IMR-90 (cell line): ENCODE data around the gene UXS1. TPM values are rescaled to one million over a fixed set of nuclear protein-coding genes. Genes with fewer than 3 reads are reported as not detected.

Experiments used
- ATAC-seq: fragments of 200-7000 bp; cut with Tn5 transposase; 2 replicates; pipeline ENCODE4 v1.9.1; 2020; ENCODE audit warnings: low read depth, mild to moderate bottlenecking, moderate library complexity
- BruUV-seq: library from RNA; stranded (reverse); fragments of 400-500 nt; replicated peaks from 2 replicates; lab custom pipeline; 2021; lab: Mats Ljungman, UMichigan
- CTCF ChIA-PET: fragments of 300-600 bp; formaldehyde crosslinking; extraction: SDS; loops from one replicate; lab custom pipeline; 2021; ENCODE audit warnings: antibody characterized with exemption; lab: Yijun Ruan, JAX
- POLR2A ChIA-PET: fragments of 300-600 bp; sonication (Branson Sonifier 250); formaldehyde crosslinking; loops from one replicate; lab custom pipeline; 2022; ENCODE audit warnings: antibody characterized with exemption; ENCODE audit not compliant: unreplicated experiment; lab: Charles Lee
- DNase-seq: peaks from one replicate; pipeline ENCODE4 v3.0.0; 2013
- H2AFZ ChIP-seq: replicated peaks from 2 replicates; pipeline ENCODE3; 2013; ENCODE audit warnings: low read length, mild to moderate bottlenecking; ENCODE audit not compliant: poor library complexity
- H2AK5ac ChIP-seq: 2 replicates; pipeline ENCODE4 v1.6.1; 2013; ENCODE audit warnings: low read depth, low read length, inconsistent platforms
- H2AK9ac ChIP-seq: replicated peaks from 2 replicates; pipeline ENCODE3; 2013; ENCODE audit warnings: mild to moderate bottlenecking, low read depth, low read length, moderate library complexity; ENCODE audit not compliant: poor library complexity
- H2BK120ac ChIP-seq: 2 replicates; pipeline ENCODE4 v1.6.1; 2013; ENCODE audit warnings: low read depth, low read length, inconsistent platforms
- H2BK15ac ChIP-seq: 3 replicates; pipeline ENCODE4 v1.6.1; 2013; ENCODE audit warnings: low read depth, low read length, inconsistent platforms
- H2BK20ac ChIP-seq: 2 replicates; pipeline ENCODE4 v1.6.1; 2013; ENCODE audit warnings: low read depth, mild to moderate bottlenecking, inconsistent platforms, low read length, moderate library complexity
- H2BK5ac ChIP-seq: 2 replicates; pipeline ENCODE4 v1.6.1; 2013; ENCODE audit warnings: mild to moderate bottlenecking, low read depth, low read length, inconsistent platforms; ENCODE audit not compliant: poor library complexity, severe bottlenecking
- H3K14ac ChIP-seq: replicated peaks from 2 replicates; pipeline ENCODE4 v1.6.1; 2013; ENCODE audit warnings: low read depth, low read length, inconsistent platforms
- H3K18ac ChIP-seq: 2 replicates; pipeline ENCODE4 v1.6.1; 2013; ENCODE audit warnings: low read depth, low read length, control low read depth
- H3K23ac ChIP-seq: 2 replicates; pipeline ENCODE4 v1.6.1; 2013; ENCODE audit warnings: low read depth, low read length, inconsistent platforms
- H3K27ac ChIP-seq: 2 replicates; pipeline ENCODE4 v1.5.1; 2013; ENCODE audit warnings: mild to moderate bottlenecking, control low read depth, low read length; ENCODE audit not compliant: insufficient read depth
- H3K27me3 ChIP-seq: 2 replicates; pipeline ENCODE4 v1.6.1; 2013; ENCODE audit warnings: low read length; ENCODE audit not compliant: control insufficient read depth, insufficient read depth
- H3K36me3 ChIP-seq: 2 replicates; pipeline ENCODE4 v1.6.1; 2013; ENCODE audit warnings: low read length, mixed read lengths; ENCODE audit not compliant: control insufficient read depth, insufficient read depth
- H3K4ac ChIP-seq: 2 replicates; pipeline ENCODE4 v1.6.1; 2013; ENCODE audit warnings: low read depth, low read length, inconsistent platforms
- H3K4me1 ChIP-seq: 2 replicates; pipeline ENCODE4 v1.6.1; 2013; ENCODE audit warnings: low read length, mixed read lengths; ENCODE audit not compliant: control insufficient read depth, insufficient read depth
- H3K4me2 ChIP-seq: 2 replicates; pipeline ENCODE4 v1.6.1; 2013; ENCODE audit warnings: low read depth, mild to moderate bottlenecking, control low read depth, low read length, moderate library complexity
- H3K4me3 ChIP-seq: 2 replicates; pipeline ENCODE4 v1.5.1; 2013; ENCODE audit warnings: low read depth, mild to moderate bottlenecking, control low read depth, low read length, moderate library complexity; ENCODE audit not compliant: insufficient read depth
- H3K56ac ChIP-seq: 2 replicates; pipeline ENCODE4 v1.6.1; 2013; ENCODE audit warnings: low read length, inconsistent platforms; ENCODE audit not compliant: insufficient read depth; ENCODE audit errors: extremely low read depth
- H3K79me1 ChIP-seq, 2 experiments: 2 replicates each; pipeline ENCODE4 v1.6.1; 2013; ENCODE audit warnings: low read length in 2 of 2, inconsistent platforms in 1 of 2, low read depth in 1 of 2
- H3K9ac ChIP-seq: 2 replicates; pipeline ENCODE4 v1.6.1; 2013; ENCODE audit warnings: low read depth, low read length, control low read depth
- H3K9me1 ChIP-seq: 2 replicates; pipeline ENCODE4 v1.6.1; 2013; ENCODE audit warnings: low read length, inconsistent platforms; ENCODE audit not compliant: insufficient read depth
- H3K9me3 ChIP-seq: 2 replicates; pipeline ENCODE4 v1.6.1; 2013; ENCODE audit warnings: low read length; ENCODE audit not compliant: control insufficient read depth, insufficient read depth
- H4K20me1 ChIP-seq: 2 replicates; pipeline ENCODE4 v1.6.1; 2013; ENCODE audit warnings: low read length, inconsistent platforms; ENCODE audit not compliant: insufficient read depth
- H4K5ac ChIP-seq: 2 replicates; pipeline ENCODE4 v1.6.1; 2013; ENCODE audit warnings: mild to moderate bottlenecking, low read depth, low read length, control low read depth
- H4K8ac ChIP-seq, 2 experiments: 2 replicates each; pipeline ENCODE4 v1.6.1; 2013; ENCODE audit warnings: low read depth in 2 of 2, low read length in 2 of 2, control low read depth in 1 of 2, inconsistent platforms in 1 of 2
- H4K91ac ChIP-seq: 2 replicates; pipeline ENCODE4 v1.6.1; 2013; ENCODE audit warnings: low read depth, low read length, inconsistent platforms; ENCODE audit not compliant: insufficient read depth
- CEBPB ChIP-seq: IDR thresholded peaks from 2 replicates; pipeline ENCODE4 v1.6.1; 2012; ENCODE audit warnings: low read depth, low read length, improper control_type of control experiment
- CHD1 ChIP-seq: IDR thresholded peaks from 2 replicates; pipeline ENCODE4 v1.6.1; 2012; ENCODE audit warnings: low read depth, low read length, improper control_type of control experiment
- FOS ChIP-seq: fragments of 150-350 bp; IDR thresholded peaks from 2 replicates; pipeline ENCODE4 v1.6.1; 2016; ENCODE audit warnings: low read depth, low read length
- MAFK ChIP-seq: IDR thresholded peaks from 2 replicates; pipeline ENCODE4 v1.6.1; 2012; ENCODE audit warnings: low read depth, low read length, improper control_type of control experiment
- MXI1 ChIP-seq: IDR thresholded peaks from 2 replicates; pipeline ENCODE4 v1.6.1; 2012; ENCODE audit warnings: low read depth, mild to moderate bottlenecking, low read length, moderate library complexity, borderline replicate concordance
- POLR2A ChIP-seq: IDR thresholded peaks from 2 replicates; pipeline ENCODE4 v1.6.1; 2012; ENCODE audit warnings: mild to moderate bottlenecking, low read depth, low read length
- RCOR1 ChIP-seq: IDR thresholded peaks from 2 replicates; pipeline ENCODE4 v1.6.1; 2012; ENCODE audit warnings: mild to moderate bottlenecking, low read length, improper control_type of control experiment; ENCODE audit not compliant: insufficient replicate concordance
- RFX5 ChIP-seq: IDR thresholded peaks from 2 replicates; pipeline ENCODE4 v1.8.0; 2012; ENCODE audit warnings: low read depth, mild to moderate bottlenecking, low read length, moderate library complexity
- SMC3 ChIP-seq: fragments of 150-350 bp; IDR thresholded peaks from 2 replicates; pipeline ENCODE4 v1.6.1; 2016; ENCODE audit warnings: low read depth, mild to moderate bottlenecking, antibody characterized with exemption, low read length, moderate library complexity
- WGBS, 2 experiments: methylation state at CpG; one replicate each; pipeline versions ENCODE4 v1.1.5 to v1.1.7; 2013; ENCODE audit warnings: missing lambda C conversion rate in 2 of 2; ENCODE audit not compliant: insufficient read length in 1 of 2; ENCODE audit errors: extremely low coverage in 2 of 2; 5-methylcytosine and 5-hydroxymethylcytosine counted together
- dilution Hi-C: fragments of 300-500 bp; cut with HindIII; formaldehyde crosslinking; loops from one replicate; pipeline ENCODE4 v1.14.3; 2018; ENCODE audit warnings: low sequenced_read_pairs; ENCODE audit not compliant: unreplicated experiment
- in situ Hi-C: fragments of 300-500 bp; cut with MboI; formaldehyde crosslinking; loops from 3 replicates; pipeline ENCODE4 v1.14.3; 2019; ENCODE audit warnings: low sequenced_read_pairs, inconsistent platforms, mixed read lengths
- intact Hi-C: fragments of 100-400 bp; cut with micrococcal nuclease; formaldehyde crosslinking; loops from 2 replicates; pipeline ENCODE4 v1.10.0; 2022
- polyA plus RNA-seq, 3 experiments: library from polyadenylated mRNA; depleted of rRNA; stranded (reverse); fragments of >200 nt; gene quantifications; 2 replicates each; pipeline ENCODE4 v1.2.3, GENCODE V29; 2012; ENCODE audit warnings: low replicate concordance in 1 of 3
- total RNA-seq: library from RNA; depleted of rRNA; stranded (reverse); fragments of >200 nt; gene quantifications from 2 replicates; pipeline ENCODE4 v1.2.3, GENCODE V29; 2012
- TF ChIP-seq, protein P1 (sequence below): conservative IDR thresholded peaks from 2 replicates; pipeline ENCODE4 v1.5.1; 2012; ENCODE audit warnings: mild to moderate bottlenecking, low read depth, low read length, improper control_type of control experiment
- TF ChIP-seq, protein P2 (sequence below): fragments of 150-350 bp; IDR thresholded peaks from 2 replicates; pipeline ENCODE4 v1.6.1; 2016; ENCODE audit warnings: low read depth, mild to moderate bottlenecking, low read length, moderate library complexity, borderline replicate concordance

UXS1 gene
- total and polyA plus RNA-seq, 2 of the 4 experiments (the other 2 are of a cell fraction) = 33.7 to 54.3 TPM

DNA sequence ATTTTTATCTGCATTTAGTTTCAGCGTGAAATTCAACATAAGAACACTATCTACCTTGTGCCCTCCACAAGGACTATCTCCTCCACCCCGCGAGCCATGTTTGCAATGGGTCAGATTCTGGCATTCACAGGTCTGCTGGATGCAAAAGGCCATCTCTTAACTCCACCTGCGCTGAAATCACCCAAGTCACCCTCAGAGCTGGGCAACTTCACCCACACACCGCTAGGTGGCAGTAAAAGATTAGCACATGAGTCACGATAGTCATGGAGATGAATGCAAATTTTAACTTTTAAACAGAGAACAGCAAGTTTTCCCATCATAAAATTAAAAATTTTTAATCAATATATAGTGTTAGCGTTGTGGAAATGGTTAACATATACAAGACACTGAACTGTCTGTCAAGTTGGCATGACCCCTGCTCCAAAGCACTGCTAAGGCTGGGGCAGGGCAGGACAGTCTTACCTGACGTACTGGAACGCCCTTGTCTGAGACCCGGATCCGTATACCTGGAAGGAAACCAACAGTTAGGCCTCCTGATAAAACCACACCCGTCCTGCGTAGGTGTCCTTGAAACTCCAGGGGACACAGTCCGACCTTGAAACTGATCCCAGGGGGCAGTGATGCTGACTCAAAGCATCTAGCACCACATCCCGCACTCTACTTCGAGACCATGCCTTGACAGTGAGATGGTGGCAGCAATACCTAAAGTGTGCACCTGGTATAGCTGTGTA lies 89.6 kb downstream of the UXS1 start (continued):
- TF ChIP-seq, protein P1, sequence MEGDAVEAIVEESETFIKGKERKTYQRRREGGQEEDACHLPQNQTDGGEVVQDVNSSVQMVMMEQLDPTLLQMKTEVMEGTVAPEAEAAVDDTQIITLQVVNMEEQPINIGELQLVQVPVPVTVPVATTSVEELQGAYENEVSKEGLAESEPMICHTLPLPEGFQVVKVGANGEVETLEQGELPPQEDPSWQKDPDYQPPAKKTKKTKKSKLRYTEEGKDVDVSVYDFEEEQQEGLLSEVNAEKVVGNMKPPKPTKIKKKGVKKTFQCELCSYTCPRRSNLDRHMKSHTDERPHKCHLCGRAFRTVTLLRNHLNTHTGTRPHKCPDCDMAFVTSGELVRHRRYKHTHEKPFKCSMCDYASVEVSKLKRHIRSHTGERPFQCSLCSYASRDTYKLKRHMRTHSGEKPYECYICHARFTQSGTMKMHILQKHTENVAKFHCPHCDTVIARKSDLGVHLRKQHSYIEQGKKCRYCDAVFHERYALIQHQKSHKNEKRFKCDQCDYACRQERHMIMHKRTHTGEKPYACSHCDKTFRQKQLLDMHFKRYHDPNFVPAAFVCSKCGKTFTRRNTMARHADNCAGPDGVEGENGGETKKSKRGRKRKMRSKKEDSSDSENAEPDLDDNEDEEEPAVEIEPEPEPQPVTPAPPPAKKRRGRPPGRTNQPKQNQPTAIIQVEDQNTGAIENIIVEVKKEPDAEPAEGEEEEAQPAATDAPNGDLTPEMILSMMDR = peak; percentile 94

DNA sequence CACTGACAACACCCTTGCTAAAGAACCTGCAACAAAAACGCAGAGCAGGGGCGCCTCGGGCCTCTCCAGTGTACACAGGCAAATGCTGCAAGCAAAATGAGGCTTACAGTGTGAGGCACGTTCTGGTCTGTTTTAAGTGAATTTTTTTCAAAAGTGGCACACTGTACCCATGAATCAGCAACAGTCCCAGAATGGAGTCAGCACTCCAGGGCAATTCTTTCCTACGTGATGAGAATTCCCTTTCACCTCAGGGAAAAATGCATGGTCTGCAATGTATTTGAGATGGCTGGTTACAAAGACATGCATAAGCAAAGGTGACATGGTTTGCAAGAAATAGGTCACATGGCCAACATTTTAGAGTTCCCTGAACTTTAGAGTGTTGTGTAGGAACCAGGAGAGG lies 94.4 kb downstream of the UXS1 start:
- no peaks in the 10 kb centered on the region for H3K79me1 ChIP-seq
- no peak overlapping the region for H2BK120ac ChIP-seq
- H4K20me1 ChIP-seq = peaks cover 3% of the 10 kb centered on the region; the same call in 1 of the 2 replicates
- H3K4me2 ChIP-seq = no peak overlapping the region
- H3K18ac ChIP-seq = no peak overlapping the region
- intact Hi-C loops = loop anchor here (5.0 kb wide), 1 partner anchor 373 kb away; no protein-coding TSS in a partner anchor
- H3K36me3 ChIP-seq = peaks cover 16% of the 10 kb centered on the region
- H4K5ac ChIP-seq = no peak overlapping the region
- H3K4me1 ChIP-seq = no peaks in the 10 kb centered on the region
- H3K9me3 ChIP-seq = no peaks in the 10 kb centered on the region
- H4K8ac ChIP-seq = no peak overlapping the region
- no peak overlapping the region for H3K4ac ChIP-seq
- no peak overlapping the region for H2BK5ac ChIP-seq
- ATAC-seq (no peak), DNase-seq (no peak)
- no peak overlapping the region for H2BK20ac ChIP-seq
- in situ Hi-C loops = loop anchor here (10.0 kb wide), 1 partner anchor 445 kb away; no protein-coding TSS in a partner anchor
- H3K23ac ChIP-seq = no peak overlapping the region
- 95% methylated on average over 4 of the region's 5 CpGs; no CpG with 5 or more reads in 1 of the 2 experiments for WGBS, 2 experiments
- POLR2A ChIA-PET = no interaction called here
- H3K56ac ChIP-seq = no peak overlapping the region
- no peak overlapping the region for H3K14ac ChIP-seq
- no peak overlapping the region for H2BK15ac ChIP-seq
- H2AK5ac ChIP-seq = no peak overlapping the region
- no peak overlapping the region for H3K27ac ChIP-seq
- no peaks in the 10 kb centered on the region for H3K27me3 ChIP-seq
- BruUV-seq = no TSS peak
- H4K91ac ChIP-seq = no peak overlapping the region
- H2AK9ac ChIP-seq = no peak overlapping the region
- H3K9ac ChIP-seq = no peak overlapping the region
- no peak overlapping the region for H3K4me3 ChIP-seq
- no peak overlapping the region for H2AFZ ChIP-seq
- CTCF ChIA-PET = no interaction called here
- dilution Hi-C loops = no loop called here
- H3K9me1 ChIP-seq = no peaks in the 10 kb centered on the region
- TF ChIP-seq CHD1 (no peak), FOS (no peak), POLR2A (no peak), SMC3 (no peak), RCOR1 (no peak), RFX5 (no peak), MXI1 (no peak), MAFK (no peak), CEBPB (no peak)
- TF ChIP-seq, protein P2, sequence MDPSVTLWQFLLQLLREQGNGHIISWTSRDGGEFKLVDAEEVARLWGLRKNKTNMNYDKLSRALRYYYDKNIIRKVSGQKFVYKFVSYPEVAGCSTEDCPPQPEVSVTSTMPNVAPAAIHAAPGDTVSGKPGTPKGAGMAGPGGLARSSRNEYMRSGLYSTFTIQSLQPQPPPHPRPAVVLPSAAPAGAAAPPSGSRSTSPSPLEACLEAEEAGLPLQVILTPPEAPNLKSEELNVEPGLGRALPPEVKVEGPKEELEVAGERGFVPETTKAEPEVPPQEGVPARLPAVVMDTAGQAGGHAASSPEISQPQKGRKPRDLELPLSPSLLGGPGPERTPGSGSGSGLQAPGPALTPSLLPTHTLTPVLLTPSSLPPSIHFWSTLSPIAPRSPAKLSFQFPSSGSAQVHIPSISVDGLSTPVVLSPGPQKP = no peak
- TF ChIP-seq, protein P1 = no peak
